Measurements from ENCODE around the gene ANGPT4. TPM values are rescaled to one million over a fixed set of nuclear protein-coding genes. Genes with fewer than 3 reads are reported as not detected.
A peak's percentile ranks its signal among the peaks of the same experiment; 100 is the strongest.

The ANGPT4 gene
- polyA plus RNA-seq, 1 of the 3 experiments (the other 2 are of a cell fraction) = not detected

DNA sequence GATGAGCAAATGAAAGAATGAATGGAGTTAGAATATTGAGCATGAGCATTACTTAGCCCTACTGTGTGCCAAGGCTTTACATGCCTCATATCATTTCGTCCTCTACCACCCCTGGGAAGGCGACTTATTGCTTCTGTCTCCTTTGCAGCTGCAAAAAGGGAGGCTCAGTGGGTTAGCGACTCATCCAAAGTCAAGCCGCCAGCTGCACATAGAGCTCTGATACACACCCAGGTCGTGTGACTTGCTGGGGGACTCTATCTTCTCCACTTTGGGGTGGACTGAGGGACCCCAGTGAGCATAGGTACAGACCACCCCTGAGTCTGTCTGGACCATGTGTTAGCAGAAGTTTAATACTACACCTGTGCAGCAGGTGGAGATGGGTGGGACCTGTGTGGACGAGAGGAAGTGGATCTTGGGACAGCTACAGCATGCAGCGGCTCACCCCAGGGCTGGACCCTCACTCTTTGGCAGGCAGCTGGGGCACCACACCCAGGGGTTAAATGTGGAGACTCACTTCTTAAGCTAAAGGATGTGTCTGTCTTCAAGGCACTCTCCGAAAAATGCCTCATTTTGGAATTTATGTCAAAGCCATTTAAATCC, 36.2 kb upstream of the ANGPT4 start:
- Histone ChIP-seq H3K9ac (no peak overlapping the region), H3K9me2 (no peaks in the 10 kb centered on the region), H3F3A (replicated peaks; ENCODE audit: insufficient read depth) (no peaks in the 10 kb centered on the region), H2AFZ (ENCODE audit: low read depth) (no peak overlapping the region), H4K20me1 (ENCODE audit: insufficient read depth) (no peaks in the 10 kb centered on the region), H3K4me2 (no peak overlapping the region), H3K9me3 (no peaks in the 10 kb centered on the region), H3K4me3 (ENCODE audit: low read depth in 2 of 2, low read length in 1 of 2) (no peak overlapping the region), H3K79me2 (ENCODE audit: insufficient read depth) (no peaks in the 10 kb centered on the region), H3K27ac (ENCODE audit: low read depth in 2 of 2, low read length in 1 of 2) (no peak overlapping the region), H3K36me3 (replicated peaks in 1 of 2; ENCODE audit: control insufficient read depth in 1 of 2, insufficient read depth in 2 of 2, low read length in 1 of 2) (no peaks in the 10 kb centered on the region), H3K4me1 (ENCODE audit: control insufficient read depth in 1 of 2, insufficient read depth in 2 of 2, low read depth in 1 of 2, low read length in 1 of 2) (peaks cover 0 to 3% of the 10 kb centered on the region in 2 experiments; a peak in 1 of 4 replicates), H3K27me3 (ENCODE audit: insufficient read depth) (no peaks in the 10 kb centered on the region; the same call in 1 of the 2 replicates)
- CTCF ChIA-PET = interaction anchor here (1.3 to 1.9 kb wide), 2 partner anchors 134 to 136 kb away, joined by 7 to 8 read pairs; no protein-coding TSS in a partner anchor
- no peak for TF ChIP-seq NRF1 (IDR thresholded peaks at IDR 0.05; ENCODE audit: low read depth, low read length)
- no peak for TF ChIP-seq ELF1 (IDR thresholded peaks at IDR 0.05)
- no peak for TF ChIP-seq SIN3A (IDR thresholded peaks at IDR 0.05; ENCODE audit: borderline replicate concordance, low read depth, low read length)
- TF ChIP-seq GATA2 (CRISPR knock-in tag; IDR thresholded peaks at IDR 0.05) = no peak
- no peak for TF ChIP-seq GABPA (IDR thresholded peaks at IDR 0.05; ENCODE audit: low read depth)
- no peak for TF ChIP-seq RAD21 (IDR thresholded peaks at IDR 0.05; ENCODE audit: low read length)
- TF ChIP-seq EP300 (IDR thresholded peaks at IDR 0.05; ENCODE audit: borderline replicate concordance in 1 of 2, low read depth in 1 of 2, low read length in 1 of 2) = no peak
- TF ChIP-seq EZH2phosphoT487 (IDR thresholded peaks at IDR 0.05; ENCODE audit: borderline replicate concordance, low read depth) = no peak
- TF ChIP-seq FOSL2 (IDR thresholded peaks at IDR 0.05; ENCODE audit: borderline replicate concordance, low read depth) = no peak
- TF ChIP-seq FOXM1 (IDR thresholded peaks at IDR 0.05; ENCODE audit: low read depth) = no peak
- no peak for TF ChIP-seq TCF12 (IDR thresholded peaks at IDR 0.05)
- TF ChIP-seq RXRA (IDR thresholded peaks at IDR 0.05; ENCODE audit: borderline replicate concordance, low read depth) = no peak
- no peak for TF ChIP-seq FOXJ3 (CRISPR knock-in tag; IDR thresholded peaks at IDR 0.05)
- DNase-seq = no peak
- POLR2A ChIA-PET = no interaction called here
- 53% methylated on average over 8 of the region's 8 CpGs for WGBS (ENCODE audit: low lambda C conversion rate)

- no peak for DNase-seq
- TF ChIP-seq GATA2 (CRISPR knock-in tag; IDR thresholded peaks at IDR 0.05) (peak; percentile 13; the same call in 1 of the 2 replicates), RAD21 (IDR thresholded peaks at IDR 0.05; ENCODE audit: low read length) (peak; percentile 29; the same call in 1 of the 2 replicates), ELF1 (IDR thresholded peaks at IDR 0.05) (no peak)
- TF ChIP-seq, protein P1, sequence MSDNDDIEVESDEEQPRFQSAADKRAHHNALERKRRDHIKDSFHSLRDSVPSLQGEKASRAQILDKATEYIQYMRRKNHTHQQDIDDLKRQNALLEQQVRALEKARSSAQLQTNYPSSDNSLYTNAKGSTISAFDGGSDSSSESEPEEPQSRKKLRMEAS (IDR thresholded peaks at IDR 0.05; ENCODE audit: low read depth) = no peak
- ChIA-PET CTCF (interaction anchor here (1.3 to 1.9 kb wide), 4 partner anchors 119 to 135 kb away, joined by 3 to 8 read pairs (median 6); no protein-coding TSS in a partner anchor), POLR2A (no interaction called here)
- Histone ChIP-seq H3K9me2 (no peaks in the 10 kb centered on the region), H3K4me3 (ENCODE audit: low read depth in 2 of 2, low read length in 1 of 2) (no peak overlapping the region), H3K9ac (no peak overlapping the region), H3K4me2 (no peak overlapping the region), H3F3A (replicated peaks; ENCODE audit: insufficient read depth) (no peaks in the 10 kb centered on the region), H3K36me3 (replicated peaks in 1 of 2; ENCODE audit: control insufficient read depth in 1 of 2, insufficient read depth in 2 of 2, low read length in 1 of 2) (no peaks in the 10 kb centered on the region), H3K27ac (ENCODE audit: low read depth in 2 of 2, low read length in 1 of 2) (no peak overlapping the region), H3K27me3 (ENCODE audit: insufficient read depth) (no peaks in the 10 kb centered on the region; the same call in 1 of the 2 replicates), H2AFZ (ENCODE audit: low read depth) (no peak overlapping the region), H3K79me2 (ENCODE audit: insufficient read depth) (no peaks in the 10 kb centered on the region), H3K4me1 (ENCODE audit: control insufficient read depth in 1 of 2, insufficient read depth in 2 of 2, low read depth in 1 of 2, low read length in 1 of 2) (peaks cover 0 to 7% of the 10 kb centered on the region in 2 experiments; a peak in 1 of 4 replicates), H4K20me1 (ENCODE audit: insufficient read depth) (no peaks in the 10 kb centered on the region), H3K9me3 (no peaks in the 10 kb centered on the region)
- WGBS (ENCODE audit: low lambda C conversion rate) = 64% methylated on average over 19 of the region's 21 CpGs
Observed at GRCh38 chr20:951384-952169, 35.4 kb upstream of the ANGPT4 start.
